ENCODE measurements around the gene ATRNL1.
"Not testable (repeated sequence)": the region's sequence is repeated elsewhere in the genome, so short reads cannot be mapped to it uniquely, and the experiment has no call there.

The ATRNL1 gene

GRCh38 chr10:115409347-115409746, 316.2 kb downstream of the ATRNL1 start:
- in situ Hi-C loops (cut with HindIII; ENCODE audit: low sequenced_read_pairs): no loop called here

DNA sequence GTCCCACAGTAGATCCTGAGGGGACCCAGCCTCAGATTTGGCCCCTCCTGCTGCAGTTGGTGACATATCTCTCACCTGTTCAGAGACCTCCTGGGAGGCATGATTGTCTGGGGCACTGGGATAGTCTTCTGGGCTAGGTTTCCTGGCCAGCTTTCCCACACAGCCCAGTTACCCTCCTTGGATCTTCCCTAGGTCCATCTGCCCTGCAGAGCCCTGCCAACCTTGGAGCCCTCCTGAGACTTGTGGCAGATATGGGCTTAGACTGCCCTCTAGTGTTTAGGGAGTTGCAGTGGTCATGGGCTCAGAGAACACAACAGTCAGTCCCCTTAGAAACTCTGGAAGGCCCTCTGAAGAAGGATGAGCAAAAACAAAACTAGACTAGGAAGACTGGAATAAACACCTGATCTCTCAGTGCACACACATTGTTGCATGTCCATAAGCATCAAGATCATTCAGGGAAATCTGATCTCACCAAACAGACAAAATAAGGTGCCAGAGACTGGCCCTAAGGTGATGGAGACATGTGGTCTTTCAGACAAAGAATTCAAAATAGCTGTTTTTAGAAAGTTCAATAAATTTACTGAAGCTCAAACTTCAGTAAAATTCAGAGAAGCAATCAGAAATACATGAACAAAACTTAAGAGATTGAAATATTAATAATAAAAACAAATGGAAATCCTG, 324.6 kb downstream of the ATRNL1 start:
- in situ Hi-C loops (cut with HindIII; ENCODE audit: low sequenced_read_pairs): no loop called here

DNA sequence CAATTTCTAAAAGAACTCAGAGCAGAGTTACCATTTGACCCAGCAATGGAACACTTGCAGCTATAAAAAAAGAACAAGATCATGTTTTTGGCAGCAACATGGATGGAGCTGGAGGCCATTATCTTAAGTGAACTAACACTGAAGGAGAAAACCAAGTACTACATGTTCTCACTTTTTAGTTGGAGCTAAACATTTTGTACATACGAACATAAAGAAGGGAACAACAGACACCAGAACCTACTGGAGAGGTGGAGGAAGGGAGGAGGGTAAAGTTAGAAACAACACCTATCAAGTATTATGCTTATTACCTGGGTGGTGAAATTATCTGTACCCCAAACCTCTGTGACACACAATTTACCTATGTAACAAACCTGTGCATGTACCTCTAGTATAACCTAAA, 329.5 kb downstream of the ATRNL1 start:
- in situ Hi-C loops (cut with HindIII; ENCODE audit: low sequenced_read_pairs): no loop called here

GRCh38 chr10:115427611-115428010, 334.4 kb downstream of the ATRNL1 start:
- in situ Hi-C loops (cut with HindIII; ENCODE audit: low sequenced_read_pairs): no loop called here

DNA sequence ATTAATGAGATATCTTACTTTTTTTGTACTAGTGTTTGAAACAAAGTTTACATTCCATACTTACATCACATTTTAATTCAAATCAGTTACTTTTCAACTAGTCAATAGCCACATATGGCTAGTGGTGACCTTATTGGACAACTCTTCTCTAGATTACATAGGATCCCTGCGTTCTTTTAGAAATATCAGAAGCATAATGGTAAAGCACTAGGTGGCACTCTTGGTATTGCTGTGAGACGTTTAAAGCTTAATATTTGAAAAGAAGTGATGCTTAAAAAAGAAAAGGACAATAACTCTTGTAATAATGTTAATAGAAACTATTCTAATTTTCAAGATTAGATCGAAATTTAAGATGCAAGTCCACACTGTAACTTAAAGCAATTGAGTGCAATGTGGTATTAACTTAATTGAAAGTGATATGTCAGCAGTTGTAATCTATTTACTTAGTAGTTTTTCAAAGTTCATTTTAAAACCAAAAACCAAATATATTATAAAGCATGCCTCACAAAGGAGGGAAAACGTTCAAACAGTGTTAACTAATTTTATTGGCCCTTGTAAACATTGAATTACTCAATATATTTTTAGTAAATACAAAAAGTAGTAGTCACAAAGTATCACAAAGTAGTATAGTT, 339.1 kb downstream of the ATRNL1 start:
- in situ Hi-C loops (cut with HindIII; ENCODE audit: low sequenced_read_pairs): no loop called here

- in situ Hi-C loops (cut with HindIII; ENCODE audit: low sequenced_read_pairs): no loop called here
Measured at GRCh38 chr10:115436999-115437398, 343.8 kb downstream of the ATRNL1 start.

GRCh38 chr10:115441907-115442545, 348.9 kb downstream of the ATRNL1 start:
- in situ Hi-C loops (cut with HindIII; ENCODE audit: low sequenced_read_pairs): no loop called here

DNA sequence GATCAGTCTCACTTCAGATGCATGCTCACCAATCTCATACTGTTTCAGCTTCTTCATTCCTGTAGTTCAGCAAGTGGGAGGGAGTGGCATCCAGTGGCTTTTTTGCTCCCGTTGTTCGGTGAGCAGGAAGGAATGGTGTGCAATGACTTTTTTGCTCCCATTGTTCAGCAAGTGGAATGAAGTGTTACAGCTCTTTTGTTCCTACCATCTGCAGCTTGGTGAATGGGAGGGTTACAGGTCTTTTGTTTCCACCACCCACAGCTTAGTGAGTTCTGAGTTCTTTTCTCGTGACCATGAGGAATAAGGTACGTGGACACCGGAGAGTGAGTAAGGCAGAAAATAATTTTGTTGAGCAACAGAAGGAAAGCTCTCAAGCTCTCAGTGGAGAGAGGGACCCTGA, 363.6 kb downstream of the ATRNL1 start:
- in situ Hi-C loops (cut with HindIII; ENCODE audit: low sequenced_read_pairs): no loop called here

DNA sequence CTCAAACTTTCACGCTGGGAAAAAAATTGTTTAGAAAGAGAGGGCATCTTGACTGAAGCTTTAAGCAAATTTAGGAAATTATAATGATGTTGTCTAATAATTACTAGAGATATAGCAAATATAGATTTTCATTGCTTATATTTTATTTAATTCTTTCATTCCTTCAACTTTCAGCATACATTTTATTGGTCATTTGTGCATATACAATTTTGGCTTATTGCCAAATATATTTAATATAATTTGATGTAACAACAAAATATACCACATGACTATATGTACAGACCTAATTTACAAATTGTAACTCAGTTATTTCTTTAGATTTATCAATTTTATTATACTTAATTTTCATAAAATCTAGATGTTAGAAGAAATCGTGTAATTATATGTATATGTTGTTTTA, 390.1 kb downstream of the ATRNL1 start:
- in situ Hi-C loops (cut with HindIII; ENCODE audit: low sequenced_read_pairs): no loop called here

DNA sequence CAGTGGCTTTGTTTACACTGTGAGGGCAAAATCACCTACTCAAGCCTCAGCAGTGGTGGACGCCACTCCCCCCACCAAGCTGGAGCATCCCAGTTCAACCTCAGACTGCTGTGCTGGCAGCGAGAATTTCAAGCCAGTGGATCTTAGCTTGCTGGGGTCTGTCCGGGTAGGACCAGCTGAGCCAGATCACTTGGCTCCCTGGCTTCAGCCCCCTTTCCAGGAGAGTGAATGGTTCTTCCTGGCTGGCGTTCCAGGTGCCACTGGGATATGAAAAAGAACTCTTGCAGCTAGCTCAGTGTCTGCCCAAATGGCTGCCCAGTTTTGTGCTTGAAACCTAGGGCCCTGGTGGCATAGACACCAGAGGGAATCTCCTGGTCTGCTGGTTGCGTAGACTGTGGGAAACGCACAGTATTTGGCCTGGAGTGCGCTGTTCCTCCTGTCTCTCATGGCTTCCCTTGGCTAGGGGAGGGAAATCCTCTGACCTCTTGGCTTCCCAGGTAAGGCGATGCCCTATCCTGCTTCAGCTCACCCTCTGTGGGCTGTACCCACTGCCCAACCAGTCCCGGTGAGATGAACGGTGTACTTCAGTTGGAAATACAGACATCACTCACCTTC, 398.5 kb downstream of the ATRNL1 start:
- in situ Hi-C loops (cut with HindIII; ENCODE audit: low sequenced_read_pairs): no loop called here

DNA sequence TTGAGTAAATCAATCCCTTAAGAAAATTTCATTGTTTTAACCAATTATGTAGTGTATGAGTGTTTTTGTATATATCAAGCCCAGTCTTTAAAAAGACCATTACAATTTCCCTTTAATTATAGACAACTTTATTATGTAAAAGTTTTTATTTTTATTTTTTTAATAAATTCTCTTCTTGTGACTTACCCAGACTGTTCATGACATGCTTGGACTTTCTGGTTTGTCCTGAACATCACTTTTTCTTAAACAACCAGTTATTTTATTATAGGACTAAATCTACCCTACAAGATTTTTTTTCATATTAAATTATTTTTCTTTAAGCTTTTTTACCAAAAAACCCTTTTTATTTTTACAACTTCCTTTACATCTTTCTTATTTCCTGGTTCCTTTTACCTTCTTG, 410.4 kb downstream of the ATRNL1 start:
- in situ Hi-C loops (cut with HindIII; ENCODE audit: low sequenced_read_pairs): no loop called here

DNA sequence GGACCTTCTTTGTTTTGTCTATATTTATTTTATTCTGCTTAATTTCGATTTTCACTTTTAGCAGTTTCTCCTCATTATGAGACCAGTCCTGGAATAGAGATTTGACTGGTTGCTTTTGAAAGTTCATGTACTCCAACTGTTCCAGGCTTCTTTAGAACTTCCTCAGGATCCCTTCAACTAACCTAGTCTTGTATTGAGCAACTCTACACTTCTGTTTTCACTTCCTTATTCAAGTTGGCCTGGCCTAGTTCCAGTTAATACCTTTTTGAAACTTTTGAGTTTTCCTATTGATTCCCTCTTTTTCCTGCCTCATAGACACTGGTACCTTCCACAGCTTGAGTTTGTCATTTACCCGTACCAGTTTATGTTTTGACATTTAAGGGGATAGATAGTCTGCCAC, 421.7 kb downstream of the ATRNL1 start:
- in situ Hi-C loops (cut with HindIII; ENCODE audit: low sequenced_read_pairs): no loop called here

- in situ Hi-C loops (cut with HindIII; ENCODE audit: low sequenced_read_pairs): no loop called here
Measured at GRCh38 chr10:115525141-115525540, 432.0 kb downstream of the ATRNL1 start.

DNA sequence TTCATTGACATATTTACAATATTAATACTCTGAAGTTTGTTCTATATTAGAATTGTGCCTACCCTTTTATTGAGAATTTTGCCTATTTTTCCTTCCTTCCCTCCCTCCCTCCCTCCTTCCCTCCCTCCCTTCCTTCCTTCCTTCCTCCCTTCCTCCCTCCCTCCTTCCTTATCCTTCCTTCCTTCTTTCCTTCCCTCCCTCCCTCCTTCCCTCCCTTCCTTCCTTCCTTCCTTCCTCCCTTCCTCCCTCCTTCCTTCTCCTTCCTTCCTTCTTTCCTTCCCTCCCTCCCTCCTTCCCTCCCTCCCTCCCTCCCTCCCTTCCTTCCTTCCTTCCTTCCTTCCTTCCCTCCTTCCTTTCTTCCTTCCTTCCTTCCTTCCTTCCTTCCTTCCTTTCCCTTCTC, 434.5 kb downstream of the ATRNL1 start:
- in situ Hi-C loops (cut with HindIII; ENCODE audit: low sequenced_read_pairs): not testable (repeated sequence)

GRCh38 chr10:115536401-115536800, 443.2 kb downstream of the ATRNL1 start:
- in situ Hi-C loops (cut with HindIII; ENCODE audit: low sequenced_read_pairs): not testable (repeated sequence)

GRCh38 chr10:115539142-115539762, 446.1 kb downstream of the ATRNL1 start:
- in situ Hi-C loops (cut with HindIII; ENCODE audit: low sequenced_read_pairs): no loop called here

GRCh38 chr10:115555887-115556402, 462.8 kb downstream of the ATRNL1 start:
- in situ Hi-C loops (cut with HindIII; ENCODE audit: low sequenced_read_pairs): no loop called here

GRCh38 chr10:115558252-115558651, 465.1 kb downstream of the ATRNL1 start:
- in situ Hi-C loops (cut with HindIII; ENCODE audit: low sequenced_read_pairs): no loop called here

DNA sequence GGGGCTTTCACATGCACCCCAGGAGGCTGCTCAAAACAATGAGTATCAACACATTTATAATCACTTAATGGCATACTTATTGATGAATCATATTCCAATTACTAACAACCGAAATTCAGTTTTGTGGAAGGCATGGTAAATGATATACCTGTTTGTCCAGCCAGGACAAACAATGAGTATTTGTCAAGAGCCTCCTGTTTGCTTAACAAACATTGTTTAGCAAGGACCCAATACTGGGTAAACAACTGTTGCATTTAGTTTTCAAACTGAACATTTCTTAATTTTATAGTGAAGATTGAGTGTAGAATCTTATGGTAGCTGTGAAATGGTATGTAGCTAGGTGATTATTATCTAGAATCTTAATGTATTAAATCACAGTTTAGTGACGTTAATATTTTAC, 473.7 kb downstream of the ATRNL1 start:
- in situ Hi-C loops (cut with HindIII; ENCODE audit: low sequenced_read_pairs): no loop called here

GRCh38 chr10:115572740-115573455, 479.7 kb downstream of the ATRNL1 start:
- in situ Hi-C loops (cut with HindIII; ENCODE audit: low sequenced_read_pairs): no loop called here

GRCh38 chr10:115580239-115580638, 487.1 kb downstream of the ATRNL1 start:
- in situ Hi-C loops (cut with HindIII; ENCODE audit: low sequenced_read_pairs): no loop called here

Data from endothelial cell of hepatic sinusoid (primary cell).